H1 (cell line): ENCODE measurements around the gene OR4K17. TPM values are rescaled to one million over a fixed set of nuclear protein-coding genes. Genes with fewer than 3 reads are reported as not detected.

Source experiments
- CTCF ChIA-PET: fragments of 300-600 bp; sonication (Branson Sonifier 250); formaldehyde crosslinking; loops from one replicate; lab custom pipeline; 2021; ENCODE audit not compliant: partially characterized antibody; lab: Charles Lee
- POLR2A ChIA-PET: fragments of 300-600 bp; sonication (Branson Sonifier 250); formaldehyde crosslinking; loops from one replicate; lab custom pipeline; 2021; ENCODE audit warnings: inconsistent platforms; ENCODE audit not compliant: partially characterized antibody; lab: Charles Lee
- DNase-seq, 2 experiments: peaks; one replicate each; pipeline versions ENCODE4 v3.0.0 to v3.0.0-alpha.2; 2010 to 2022; ENCODE audit warnings: low spot score in 2 of 2, low read depth in 1 of 2, mixed read lengths in 1 of 2
- FAIRE-seq: peaks from 2 replicates; lab custom pipeline; 2011; peaks lifted over from hg19 to GRCh38; lab: Jason Lieb, UNC
- H2AFZ ChIP-seq: 2 replicates; pipeline ENCODE4 v1.8.1; 2012; ENCODE audit warnings: low read length, inconsistent platforms
- H2AK5ac ChIP-seq: 2 replicates; pipeline ENCODE4 v1.6.1; 2013; ENCODE audit warnings: low read depth, low read length
- H2BK120ac ChIP-seq: replicated peaks from 2 replicates; pipeline ENCODE3; 2013; ENCODE audit warnings: low read depth, low read length, inconsistent platforms
- H2BK12ac ChIP-seq: 2 replicates; pipeline ENCODE4 v1.6.1; 2013; ENCODE audit warnings: low read depth, low read length
- H2BK15ac ChIP-seq: 2 replicates; pipeline ENCODE4 v1.6.1; 2013; ENCODE audit warnings: low read length
- H2BK20ac ChIP-seq: 2 replicates; pipeline ENCODE4 v1.6.1; 2013; ENCODE audit warnings: low read length
- H2BK5ac ChIP-seq: 2 replicates; pipeline ENCODE4 v1.6.1; 2013; ENCODE audit warnings: low read depth, low read length
- H3K14ac ChIP-seq: 2 replicates; pipeline ENCODE4 v1.6.1; 2013; ENCODE audit warnings: inconsistent platforms; ENCODE audit not compliant: insufficient read length
- H3K18ac ChIP-seq: 2 replicates; pipeline ENCODE4 v1.6.1; 2013; ENCODE audit warnings: low read length; ENCODE audit errors: extremely low read depth
- H3K23ac ChIP-seq: 2 replicates; pipeline ENCODE4 v1.6.1; 2013; ENCODE audit warnings: inconsistent platforms; ENCODE audit not compliant: insufficient read length
- H3K23me2 ChIP-seq: 2 replicates; pipeline ENCODE4 v1.6.1; 2013; ENCODE audit warnings: low read depth, low read length
- H3K27ac ChIP-seq: 2 replicates; pipeline ENCODE4 v1.6.1; 2011; ENCODE audit warnings: low read depth, low read length, inconsistent platforms
- H3K27me3 ChIP-seq, 4 experiments: replicated peaks in 1 of 4; 1 replicate in 1 of 4; 2 replicates in 3 of 4; pipeline versions ENCODE4 v1.6.1 to v1.8.1; 2011 to 2013; ENCODE audit warnings: low read length in 3 of 4, mild to moderate bottlenecking in 3 of 4, inconsistent platforms in 2 of 4, mixed read lengths in 2 of 4, moderate library complexity in 1 of 4; ENCODE audit not compliant: control insufficient read depth in 3 of 4, insufficient read depth in 3 of 4; ENCODE audit errors: extremely low read depth in 1 of 4
- H3K36me3 ChIP-seq, 4 experiments: 2 replicates each; pipeline versions ENCODE4 v1.6.1 to v1.8.1; 2011 to 2013; ENCODE audit warnings: mild to moderate bottlenecking in 4 of 4, low read length in 3 of 4, moderate library complexity in 2 of 4, control low read depth in 1 of 4, inconsistent platforms in 1 of 4; ENCODE audit not compliant: insufficient read depth in 4 of 4, control insufficient read depth in 2 of 4
- H3K4ac ChIP-seq: replicated peaks from 2 replicates; pipeline ENCODE3; 2013; ENCODE audit warnings: low read length, low read depth, mixed read lengths, inconsistent platforms; ENCODE audit not compliant: insufficient read length
- H3K4me1 ChIP-seq, 4 experiments: replicated peaks in 1 of 4; 1 replicate in 1 of 4; 2 replicates in 3 of 4; pipeline versions ENCODE4 v1.6.1 to v1.8.1; 2011 to 2013; ENCODE audit warnings: low read length in 3 of 4, inconsistent platforms in 2 of 4, mixed read lengths in 1 of 4; ENCODE audit not compliant: insufficient read depth in 4 of 4, control insufficient read depth in 3 of 4
- H3K4me2 ChIP-seq, 2 experiments: 2 replicates each; pipeline versions ENCODE4 v1.6.1 to v1.8.1; 2011 to 2013; ENCODE audit warnings: low read depth in 2 of 2, low read length in 2 of 2, control low read depth in 1 of 2, inconsistent platforms in 1 of 2, mild to moderate bottlenecking in 1 of 2; ENCODE audit not compliant: insufficient read depth in 1 of 2
- H3K4me3 ChIP-seq, 4 experiments: fragments of 200-600, 300-600 bp in 1 of 4; sonication (generic), shearing (Covaris generic), sonication (Bioruptor Twin) in 1 of 4; 2 replicates each; pipeline versions ENCODE4 v1.5.1 to v1.8.1; 2011 to 2016; ENCODE audit warnings: low read length in 4 of 4, low read depth in 3 of 4, control low read depth in 2 of 4, inconsistent platforms in 2 of 4, mild to moderate bottlenecking in 2 of 4, mixed read lengths in 1 of 4, moderate library complexity in 1 of 4; ENCODE audit not compliant: insufficient read depth in 2 of 4; ENCODE audit errors: extremely low read depth in 1 of 4
- H3K56ac ChIP-seq: replicated peaks from 2 replicates; pipeline ENCODE3; 2013; ENCODE audit warnings: low read depth, mild to moderate bottlenecking, mixed read lengths, low read length, inconsistent platforms; ENCODE audit not compliant: insufficient read length
- H3K79me1 ChIP-seq: 2 replicates; pipeline ENCODE4 v1.6.1; 2013; ENCODE audit warnings: low read depth, low read length, control low read depth
- H3K79me2 ChIP-seq, 2 experiments: 2 replicates each; pipeline versions ENCODE4 v1.6.1 to v1.8.1; 2012 to 2013; ENCODE audit warnings: low read length in 2 of 2, mild to moderate bottlenecking in 2 of 2, inconsistent platforms in 1 of 2; ENCODE audit not compliant: insufficient read depth in 2 of 2, control insufficient read depth in 1 of 2
- H3K9ac ChIP-seq, 4 experiments: replicated peaks in 1 of 4; 1 replicate in 1 of 4; 2 replicates in 3 of 4; pipeline versions ENCODE4 v1.6.1 to v1.8.1; 2011 to 2013; ENCODE audit warnings: low read depth in 3 of 4, low read length in 3 of 4, control low read depth in 2 of 4, mild to moderate bottlenecking in 2 of 4, moderate library complexity in 2 of 4, inconsistent platforms in 1 of 4; ENCODE audit errors: extremely low read depth in 1 of 4
- H3K9me3 ChIP-seq, 2 experiments: 2 replicates each; pipeline versions ENCODE4 v1.6.1 to v1.8.1; 2012 to 2013; ENCODE audit warnings: mild to moderate bottlenecking in 2 of 2, moderate library complexity in 2 of 2, control low read depth in 1 of 2, inconsistent platforms in 1 of 2, low read depth in 1 of 2, low read length in 1 of 2, mixed read lengths in 1 of 2; ENCODE audit not compliant: insufficient read depth in 2 of 2
- H4K20me1 ChIP-seq, 2 experiments: replicated peaks in 1 of 2; 2 replicates each; pipeline versions ENCODE3 to v1.8.1; 2011 to 2013; ENCODE audit warnings: inconsistent platforms in 2 of 2, low read length in 2 of 2, mild to moderate bottlenecking in 1 of 2; ENCODE audit not compliant: insufficient read depth in 2 of 2, control insufficient read depth in 1 of 2
- H4K5ac ChIP-seq: 2 replicates; pipeline ENCODE4 v1.6.1; 2013; ENCODE audit warnings: low read length, low read depth, mixed read lengths, inconsistent platforms; ENCODE audit not compliant: insufficient read length
- H4K8ac ChIP-seq: 2 replicates; pipeline ENCODE4 v1.8.0; 2013; ENCODE audit warnings: mild to moderate bottlenecking, moderate library complexity, low read length, inconsistent platforms; ENCODE audit not compliant: insufficient read depth; ENCODE audit errors: extremely low read depth
- H4K91ac ChIP-seq: replicated peaks from 2 replicates; pipeline ENCODE3; 2013; ENCODE audit warnings: low read length, mixed read lengths, inconsistent platforms; ENCODE audit not compliant: insufficient read length
- EZH2 ChIP-seq: fragments of 200-600 bp; sonication (generic); IDR thresholded peaks from 2 replicates; pipeline ENCODE4 v1.7.1; 2012; ENCODE audit warnings: low read depth, mild to moderate bottlenecking, moderate library complexity, low read length, inconsistent platforms; ENCODE audit not compliant: severe bottlenecking
- FOSL1 ChIP-seq: IDR thresholded peaks from 2 replicates; pipeline ENCODE4 v1.6.1; 2011; ENCODE audit warnings: mild to moderate bottlenecking, low read depth, low read length, moderate library complexity; ENCODE audit not compliant: insufficient read depth
- GABPA ChIP-seq: IDR thresholded peaks from 2 replicates; pipeline ENCODE4 v1.6.1; 2011; ENCODE audit warnings: mild to moderate bottlenecking, low read length, moderate library complexity, borderline replicate concordance; ENCODE audit not compliant: insufficient read depth
- HDAC2 ChIP-seq, 2 experiments: fragments of 300-600 bp in 1 of 2; sonication (generic) in 1 of 2; IDR thresholded peaks; 2 replicates each; pipeline ENCODE4 v1.6.1; 2011 to 2012; ENCODE audit warnings: low read depth in 2 of 2, low read length in 2 of 2, mild to moderate bottlenecking in 2 of 2, moderate library complexity in 2 of 2, borderline replicate concordance in 1 of 2, inconsistent platforms in 1 of 2
- JUND ChIP-seq: IDR thresholded peaks from 2 replicates; pipeline ENCODE4 v1.6.1; 2011; ENCODE audit warnings: mild to moderate bottlenecking, improper control_type of control experiment, low read length
- KDM5A ChIP-seq: fragments of 200-600 bp; IDR thresholded peaks from 2 replicates; pipeline ENCODE4 v1.7.1; 2012; ENCODE audit warnings: mild to moderate bottlenecking, low read length, inconsistent platforms, mixed read lengths
- NANOG ChIP-seq: IDR thresholded peaks from 2 replicates; pipeline ENCODE4 v1.6.1; 2011; ENCODE audit warnings: low read length, low read depth, mild to moderate bottlenecking, inconsistent platforms; ENCODE audit not compliant: insufficient read depth, poor library complexity, severe bottlenecking
- PHF8 ChIP-seq: fragments of 200-600 bp; sonication (generic); conservative IDR thresholded peaks from 2 replicates; pipeline ENCODE4 v1.7.1; 2012; ENCODE audit warnings: low read depth, mild to moderate bottlenecking, inconsistent platforms, low read length, moderate library complexity
- POU5F1 ChIP-seq: IDR thresholded peaks from 2 replicates; pipeline ENCODE4 v1.6.1; 2011; ENCODE audit warnings: low read depth, mild to moderate bottlenecking, low read length, moderate library complexity
- RFX5 ChIP-seq: IDR thresholded peaks from 2 replicates; pipeline ENCODE4 v1.6.1; 2011; ENCODE audit warnings: low read depth, low read length, improper control_type of control experiment, borderline replicate concordance
- SUZ12 ChIP-seq: fragments of 200-600 bp; sonication (generic); IDR thresholded peaks from 2 replicates; pipeline ENCODE4 v1.6.1; 2012; ENCODE audit warnings: mild to moderate bottlenecking, inconsistent platforms, low read length, moderate library complexity, mixed read lengths
- ZNF274 ChIP-seq: IDR thresholded peaks from 2 replicates; pipeline ENCODE4 v1.7.0; 2012; ENCODE audit warnings: low read length, borderline replicate concordance; ENCODE audit errors: extremely low read depth
- WGBS, 2 experiments: shearing (Covaris generic) in 1 of 2; methylation state at CpG; one replicate each; pipeline versions ENCODE4 v1.1.6 to v1.1.7; 2013 to 2015; ENCODE audit warnings: low lambda C conversion rate in 2 of 2, mixed read lengths in 2 of 2, inconsistent platforms in 1 of 2, low coverage in 1 of 2, missing lambda C conversion rate in 1 of 2; ENCODE audit not compliant: insufficient replicate concordance in 2 of 2, insufficient coverage in 1 of 2, insufficient read length in 1 of 2; ENCODE audit errors: extremely low coverage in 1 of 2, missing lambda C conversion rate in 1 of 2; 5-methylcytosine and 5-hydroxymethylcytosine counted together
- polyA plus RNA-seq, 7 experiments: library from polyadenylated mRNA; depleted of rRNA in 3 of 7; stranded (reverse) in 5 of 7; unstranded in 2 of 7; fragments of >200 nt in 5 of 7; fragments of 200-250 nt in 2 of 7; gene quantifications; 1 replicate in 5 of 7; 2 replicates in 1 of 7; 4 replicates in 1 of 7; pipeline versions ENCODE4 v1.2.1 to v1.2.3, GENCODE V29; 2011 to 2013; ENCODE audit warnings: missing spikeins in 2 of 7, mixed read lengths in 2 of 7
- total RNA-seq: library from RNA; stranded (reverse); fragmentation: NEBNext Ultra II Directional; extraction: Animal tissue kit (Norgen Biotek cat#: 25700); gene quantifications from 2 replicates; pipeline ENCODE4 v1.2.1, GENCODE V29; 2021
- TF ChIP-seq, protein P1 (sequence below): IDR thresholded peaks from 2 replicates; pipeline ENCODE4 v1.6.1; 2012; ENCODE audit warnings: inconsistent platforms

Gene OR4K17
- total and polyA plus RNA-seq, 2 of the 8 experiments (the other 6 are each of a cell fraction or from before 2014, with no cell fraction given): not detected

- Histone ChIP-seq H3K27ac (no peak overlapping the region), H3K9me3 (peaks cover 45 to 52% of the 10 kb centered on the region in 2 experiments), H3K79me1 (no peaks in the 10 kb centered on the region), H3K23ac (no peak overlapping the region), H2BK15ac (no peak overlapping the region), H3K56ac (no peak overlapping the region), H3K9ac (no peak overlapping the region), H3K79me2 (no peaks in the 10 kb centered on the region), H3K18ac (no peak overlapping the region), H2BK12ac (no peak overlapping the region), H3K36me3 (no peaks in the 10 kb centered on the region), H2BK20ac (no peak overlapping the region), H4K91ac (no peak overlapping the region), H3K4ac (no peak overlapping the region), H4K8ac (no peak overlapping the region), H3K23me2 (no peaks in the 10 kb centered on the region; the same call in 1 of the 2 replicates), H2BK5ac (no peak overlapping the region), H4K5ac (no peak overlapping the region), H2AK5ac (no peak overlapping the region), H2AFZ (no peak overlapping the region), H4K20me1 (no peaks in the 10 kb centered on the region), H3K14ac (no peak overlapping the region), H3K27me3 (no peaks in the 10 kb centered on the region), H3K4me1 (no peaks in the 10 kb centered on the region), H3K4me2 (no peak overlapping the region), H2BK120ac (no peak overlapping the region), H3K4me3 (no peak overlapping the region)
- FAIRE-seq: no peak
- POLR2A ChIA-PET: no interaction called here
- DNase-seq: no peak
- 65% methylated on average over 7 of the region's 7 CpGs; no CpG with 5 or more reads in 1 of the 2 experiments for WGBS, 2 experiments
- CTCF ChIA-PET: no interaction called here
- TF ChIP-seq GABPA: no peak
- no peak for TF ChIP-seq RFX5
- TF ChIP-seq JUND: no peak
- no peak for TF ChIP-seq KDM5A
- TF ChIP-seq SUZ12: no peak
- TF ChIP-seq HDAC2 (IDR thresholded peaks at IDR 0.05; ENCODE audit: borderline replicate concordance in 1 of 2, low read depth in 2 of 2, low read length in 2 of 2): no peak
- TF ChIP-seq POU5F1: no peak
- TF ChIP-seq FOSL1: no peak
- no peak for TF ChIP-seq PHF8
- no peak for TF ChIP-seq NANOG
- TF ChIP-seq ZNF274: no peak
- no peak for TF ChIP-seq EZH2
- TF ChIP-seq, protein P1, sequence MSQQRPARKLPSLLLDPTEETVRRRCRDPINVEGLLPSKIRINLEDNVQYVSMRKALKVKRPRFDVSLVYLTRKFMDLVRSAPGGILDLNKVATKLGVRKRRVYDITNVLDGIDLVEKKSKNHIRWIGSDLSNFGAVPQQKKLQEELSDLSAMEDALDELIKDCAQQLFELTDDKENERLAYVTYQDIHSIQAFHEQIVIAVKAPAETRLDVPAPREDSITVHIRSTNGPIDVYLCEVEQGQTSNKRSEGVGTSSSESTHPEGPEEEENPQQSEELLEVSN: no peak
Observed at GRCh38 chr14:20143911-20144310, 33.4 kb downstream of the OR4K17 start.
